GM10248 (cell line): ENCODE measurements around the gene MAML2.

Experiments used
- CTCF ChIA-PET: fragments of 300-600 bp; sonication (Branson Sonifier 250); formaldehyde crosslinking; extraction: SDS; loops from one replicate; lab custom pipeline; 2021; ENCODE audit warnings: antibody characterized with exemption; lab: Yijun Ruan, JAX
- POLR2A ChIA-PET: fragments of 350-650 bp; sonication (Branson Sonifier 250); formaldehyde crosslinking; extraction: SDS; loops from one replicate; lab custom pipeline; 2020; ENCODE audit warnings: antibody characterized with exemption; lab: Yijun Ruan, JAX
- DNase-seq: peaks from one replicate; pipeline ENCODE4 v3.0.0; 2012; ENCODE audit errors: extremely low spot score
- CTCF ChIP-seq: IDR thresholded peaks from 2 replicates; pipeline ENCODE4 v1.5.1; 2012; ENCODE audit warnings: mild to moderate bottlenecking, low read depth; ENCODE audit errors: extremely low read depth, missing control alignments, control extremely low read depth

MAML2 gene

GRCh38 chr11:96329855-96330510 lies 13.0 kb downstream of the MAML2 start:
- CTCF ChIA-PET, result interaction anchor here (0.8 to 4.1 kb wide), 5 partner anchors 8 to 494 kb away, joined by 3 to 31 read pairs (median 5); partner anchors contain the start of gene MAML2
- POLR2A ChIA-PET, result no interaction called here
- TF ChIP-seq CTCF, result no peak

GRCh38 chr11:96329419-96329818 lies 13.6 kb downstream of the MAML2 start:
- no peak for DNase-seq
- no peak for TF ChIP-seq CTCF
- POLR2A ChIA-PET, result no interaction called here
- CTCF ChIA-PET, result interaction anchor here (1.3 to 4.1 kb wide), 3 partner anchors 10 to 13 kb away, joined by 3 to 31 read pairs (median 5); partner anchors contain the start of gene MAML2

More at GRCh38 chr11:96329855-96330510, 13.0 kb downstream of the MAML2 start:
- no peak for DNase-seq

- CTCF ChIA-PET, result interaction anchor here (0.7 to 1.4 kb wide), 5 partner anchors 9 to 18 kb away, joined by 3 to 5 read pairs (median 3); no protein-coding TSS in a partner anchor
- TF ChIP-seq CTCF, result no peak
- no peak for DNase-seq
- POLR2A ChIA-PET, result no interaction called here
Measured at GRCh38 chr11:96328395-96329010, 14.5 kb downstream of the MAML2 start.

- POLR2A ChIA-PET, result no interaction called here
- CTCF ChIA-PET, result interaction anchor here (0.8 to 1.0 kb wide), 2 partner anchors 9 to 35 kb away, joined by 3 read pairs; no protein-coding TSS in a partner anchor
- DNase-seq, result no peak
- no peak for TF ChIP-seq CTCF
Measured at GRCh38 chr11:96326959-96327358, 16.0 kb downstream of the MAML2 start.

GRCh38 chr11:96324912-96325311 lies 18.1 kb downstream of the MAML2 start:
- ChIA-PET CTCF (interaction anchor here (0.8 to 1.8 kb wide), 6 partner anchors 14 to 49 kb away, joined by 3 to 5 read pairs (median 4); partner anchors contain the start of gene MAML2), POLR2A (interaction anchor here (1.3 kb wide), 1 partner anchor 18 kb away, joined by 4 read pairs; the partner anchor contains the start of gene MAML2)
- DNase-seq, result no peak
- no peak for TF ChIP-seq CTCF

- CTCF ChIA-PET, result interaction anchor here (0.9 to 1.1 kb wide), 3 partner anchors 17 to 23 kb away, joined by 3 read pairs; no protein-coding TSS in a partner anchor
- TF ChIP-seq CTCF, result no peak
- POLR2A ChIA-PET, result no interaction called here
Measured at GRCh38 chr11:96323642-96323985, 19.4 kb downstream of the MAML2 start.

More at GRCh38 chr11:96323642-96323985, 19.4 kb downstream of the MAML2 start:
- no peak for DNase-seq
